ENCODE data around the gene SOX10.

SOX10 gene

GRCh38 chr22:37929390-37929789, 55.0 kb downstream of the SOX10 start:
- no peak for FAIRE-seq

DNA sequence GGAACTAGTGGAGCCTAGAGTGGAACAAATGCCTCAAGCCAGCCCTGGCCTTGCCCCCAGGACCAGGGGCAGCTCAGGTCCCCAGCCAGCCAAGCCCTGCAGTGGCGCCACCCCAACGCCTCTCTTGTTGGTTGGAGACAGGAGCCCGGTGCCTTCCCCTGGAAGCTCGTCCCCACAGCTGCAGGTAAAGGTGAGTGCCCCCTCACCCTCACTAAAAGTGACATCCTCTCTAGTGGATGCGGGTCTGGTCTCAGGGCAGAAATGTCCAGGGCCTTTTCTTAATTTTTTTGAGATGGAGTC, 56.8 kb downstream of the SOX10 start:
- FAIRE-seq = no peak

DNA sequence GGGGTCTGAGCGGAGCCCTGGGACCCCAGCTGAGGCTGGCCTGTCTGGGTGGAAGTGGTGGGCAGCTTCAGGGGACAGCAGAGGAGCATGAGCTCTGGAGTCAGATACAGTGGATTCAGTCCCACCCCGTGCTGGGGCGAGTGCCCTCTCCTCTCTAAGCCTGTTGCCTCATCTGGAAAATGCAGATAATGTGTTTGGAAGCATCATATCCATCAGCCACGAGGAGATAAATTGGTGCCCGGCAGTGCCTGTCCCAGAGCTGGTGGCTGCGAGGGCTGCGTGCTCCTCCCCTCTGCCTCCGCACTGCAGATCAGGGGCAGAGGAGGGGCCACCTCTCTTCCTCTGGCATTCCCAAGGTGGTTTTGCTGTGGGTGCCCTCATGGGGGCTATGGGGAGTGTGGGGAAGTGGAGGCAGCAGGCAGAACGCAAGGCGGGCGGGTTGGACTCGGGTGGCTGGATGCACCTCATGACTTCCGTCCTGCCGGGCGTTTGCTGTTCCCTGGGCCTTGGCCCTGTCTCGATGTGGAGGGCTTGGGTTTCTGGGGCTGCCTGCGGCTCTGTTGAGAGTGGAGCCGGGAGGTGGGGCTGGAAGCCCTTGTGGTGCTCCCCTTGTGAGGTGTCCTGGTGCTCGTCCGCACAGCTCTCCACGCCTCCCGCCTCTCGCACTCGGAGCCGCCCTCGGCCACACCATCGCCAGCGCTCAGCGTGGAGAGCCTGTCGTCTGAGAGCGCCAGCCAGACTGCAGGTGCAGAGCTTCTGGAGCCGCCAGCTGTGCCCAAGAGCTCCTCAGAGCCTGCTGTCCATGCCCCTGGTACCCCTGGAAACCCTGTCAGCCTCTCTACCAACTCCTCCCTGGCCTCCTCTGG, 57.4 kb downstream of the SOX10 start:
- no peak for FAIRE-seq

- FAIRE-seq = no peak
Observed at GRCh38 chr22:37926358-37926757, 58.0 kb downstream of the SOX10 start.

DNA sequence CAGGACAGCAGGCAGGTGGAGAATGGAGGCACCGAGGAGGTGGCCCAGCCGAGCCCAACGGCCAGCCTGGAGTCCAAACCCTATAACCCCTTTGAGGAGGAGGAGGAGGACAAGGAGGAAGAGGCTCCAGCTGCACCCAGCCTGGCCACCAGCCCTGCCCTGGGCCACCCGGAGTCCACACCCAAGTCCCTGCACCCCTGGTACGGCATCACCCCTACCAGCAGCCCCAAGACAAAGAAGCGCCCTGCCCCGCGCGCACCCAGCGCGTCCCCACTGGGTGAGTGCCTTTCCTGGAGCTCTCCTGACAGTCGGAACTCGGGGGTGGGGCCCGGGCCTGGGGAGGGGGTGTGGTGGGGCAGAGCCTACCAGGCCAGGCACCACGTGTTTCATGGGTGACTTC, 58.6 kb downstream of the SOX10 start:
- FAIRE-seq = no peak

- FAIRE-seq = no peak
Observed at GRCh38 chr22:37925330-37925729, 59.0 kb downstream of the SOX10 start.

DNA sequence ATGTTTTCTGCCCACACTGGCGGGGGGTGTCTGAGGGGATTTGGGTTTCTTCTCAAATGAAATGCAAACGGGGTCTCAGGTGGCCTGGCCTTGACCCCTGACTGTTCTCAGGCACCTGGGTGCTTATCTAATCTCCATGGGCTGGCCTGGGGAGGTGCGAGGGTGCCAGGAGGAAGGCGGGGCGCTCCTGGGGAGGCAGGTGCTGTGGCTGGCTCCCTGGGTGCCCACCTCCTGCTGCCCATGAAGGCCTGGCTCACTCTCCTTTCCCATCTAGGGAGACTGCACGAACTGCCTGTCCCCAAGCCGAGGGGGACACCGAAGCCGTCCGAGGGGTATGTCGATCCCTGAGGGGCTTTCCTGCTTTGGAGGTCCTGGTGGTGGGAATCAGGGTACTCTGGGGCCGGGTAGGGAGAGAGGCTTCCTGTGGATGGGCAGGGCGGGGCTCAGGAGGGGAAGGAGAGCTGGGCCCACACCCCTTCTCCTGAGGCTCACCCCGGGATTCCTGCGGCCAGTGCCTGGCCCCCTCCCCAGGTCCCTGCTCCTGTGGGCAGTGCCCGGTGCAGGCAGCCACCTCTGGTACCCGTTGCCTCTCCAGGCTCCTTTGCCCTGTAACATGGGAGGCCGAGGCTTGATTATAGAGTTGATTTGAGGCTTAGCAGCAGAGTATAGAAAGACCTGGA, 59.8 kb downstream of the SOX10 start:
- no peak for FAIRE-seq

- FAIRE-seq = no peak
Observed at GRCh38 chr22:37923927-37924326, 60.4 kb downstream of the SOX10 start.

Data from G401.6 (cell line).